ENCODE data around the gene METTL23.

Gene METTL23

DNA sequence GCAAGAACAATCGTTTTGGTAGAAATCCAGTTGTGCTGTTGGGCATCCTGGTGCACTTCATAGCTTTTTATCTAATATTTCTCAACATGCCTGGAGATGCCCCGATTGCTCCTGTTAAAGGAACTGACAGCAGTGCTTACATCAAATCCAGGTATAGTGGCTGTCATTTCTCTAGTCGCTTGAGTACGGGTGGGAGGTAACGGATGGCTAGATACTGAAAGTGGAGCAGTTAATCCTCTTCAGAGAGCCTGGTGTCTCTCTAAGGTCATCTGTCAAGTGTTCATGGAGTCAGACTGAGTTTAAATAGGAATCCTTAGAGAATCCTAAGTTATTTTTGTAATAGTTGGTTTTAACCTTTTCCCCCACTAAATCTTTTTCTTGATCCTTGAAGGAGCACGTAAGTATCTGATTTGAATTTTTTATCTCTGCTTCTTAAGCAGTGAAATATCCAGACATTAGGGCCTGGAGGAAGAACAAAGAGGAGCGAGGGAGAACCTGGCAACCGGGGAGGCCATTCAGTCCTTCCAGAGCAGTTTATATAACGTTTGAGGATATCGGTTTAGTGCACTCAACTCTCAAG is 48.5 kb downstream of the METTL23 start:
- no peak for DNase-seq

DNA sequence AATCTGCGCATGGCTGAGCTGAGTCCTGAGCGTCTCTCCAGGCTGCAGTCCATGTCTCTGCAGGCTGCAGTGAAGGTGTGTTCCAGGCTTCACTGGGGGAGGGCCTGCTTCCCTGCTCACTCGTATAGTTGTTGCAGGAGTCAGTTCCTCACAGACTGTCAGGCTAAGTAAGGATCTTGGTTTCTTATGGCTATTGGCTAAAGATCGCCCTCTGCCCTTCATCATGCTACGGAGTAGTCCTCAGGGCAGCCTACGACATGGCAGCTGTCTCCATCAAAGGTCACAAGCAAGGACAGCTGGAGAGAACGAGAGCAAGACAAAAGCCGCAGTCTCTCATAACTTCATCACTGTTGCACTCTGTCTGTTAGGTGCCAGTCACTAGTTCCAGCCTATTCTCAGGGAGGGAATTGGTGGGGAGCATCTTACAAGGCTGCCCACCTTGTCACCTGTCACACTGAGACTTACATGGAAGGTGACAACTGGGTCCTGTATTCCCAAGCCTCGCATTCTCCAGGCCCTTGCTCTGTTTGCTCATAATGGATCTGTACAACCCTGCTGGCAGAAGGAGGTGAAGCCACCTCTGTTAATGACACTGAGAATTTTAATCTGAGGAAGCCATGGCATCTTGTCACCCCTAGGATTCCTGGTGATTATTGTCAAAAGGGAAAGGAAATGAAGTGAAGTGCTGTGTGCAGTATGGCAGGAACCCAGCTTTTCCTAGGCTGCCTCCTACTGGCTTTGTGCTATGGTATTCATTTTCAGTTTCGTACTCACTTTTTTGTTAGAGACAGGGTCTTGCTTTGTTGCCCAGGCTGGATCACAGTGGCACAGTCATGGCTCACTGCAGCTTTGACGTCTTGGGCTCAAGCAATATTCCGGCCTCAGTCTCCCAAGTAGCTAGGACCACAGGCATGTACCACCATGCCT is 54.7 kb downstream of the METTL23 start:
- no peak for DNase-seq

GRCh38 chr17:76783146-76783545 is 56.5 kb downstream of the METTL23 start:
- DNase-seq = no peak
